HEK293 (cell line): Measurements from ENCODE around the gene SNORC.

Experiments
- CTCF ChIA-PET: fragments of 350-600 bp; formaldehyde crosslinking; extraction: SDS; loops from one replicate; lab custom pipeline; 2021; ENCODE audit warnings: antibody characterized with exemption; lab: Yijun Ruan, JAX
- POLR2A ChIA-PET: fragments of 300-600 bp; formaldehyde crosslinking; extraction: SDS; loops from one replicate; lab custom pipeline; 2020; ENCODE audit warnings: antibody characterized with exemption, inconsistent platforms; lab: Yijun Ruan, JAX
- H3K27ac ChIP-seq: fragments of 200-500 bp; sonication (Bioruptor generic); 2 replicates; pipeline ENCODE4 v1.5.1; 2014; ENCODE audit warnings: low read depth, low read length, control low read depth, inconsistent platforms; ENCODE audit errors: extremely low read depth
- H3K36me3 ChIP-seq, 2 experiments: fragments of 200-500 bp in 1 of 2; sonication (Bioruptor generic) in 1 of 2; 1 replicate in 1 of 2; 2 replicates in 1 of 2; pipeline ENCODE4 v1.5.1; 2014 to 2017; ENCODE audit warnings: inconsistent platforms in 2 of 2, low read length in 2 of 2; ENCODE audit not compliant: control insufficient read depth in 2 of 2, insufficient read depth in 1 of 2
- H3K4me1 ChIP-seq: fragments of 200-500 bp; sonication (Bioruptor generic); 2 replicates; pipeline ENCODE4 v1.5.1; 2014; ENCODE audit warnings: mild to moderate bottlenecking, low read length, inconsistent platforms; ENCODE audit not compliant: control insufficient read depth, insufficient read depth
- H3K4me3 ChIP-seq: 2 replicates; pipeline ENCODE4 v1.5.1; 2011; ENCODE audit warnings: low read depth, mild to moderate bottlenecking, control low read depth, low read length, moderate library complexity
- H3K9me3 ChIP-seq: fragments of 200-500 bp; sonication (Bioruptor generic); 2 replicates; pipeline ENCODE4 v1.5.1; 2014; ENCODE audit warnings: low read depth, low read length, inconsistent platforms; ENCODE audit not compliant: control insufficient read depth, insufficient read depth
- BCL11B ChIP-seq: fragments of 450-650 bp; formaldehyde crosslinking; IDR thresholded peaks from 2 replicates; pipeline ENCODE4 v1.5.1; 2016; ENCODE audit warnings: low read depth, missing biosample characterization, missing genetic modification characterization
- CTCF ChIP-seq: fragments of 450-650 bp; formaldehyde crosslinking; IDR thresholded peaks from 2 replicates; pipeline ENCODE4 v1.5.1; 2016; ENCODE audit warnings: missing biosample characterization, missing genetic modification characterization
- KLF1 ChIP-seq: fragments of 450-650 bp; formaldehyde crosslinking; IDR thresholded peaks from 2 replicates; pipeline ENCODE4 v1.5.1; 2016; ENCODE audit warnings: missing biosample characterization, missing genetic modification characterization
- OVOL3 ChIP-seq: fragments of 450-650 bp; formaldehyde crosslinking; IDR thresholded peaks from 2 replicates; pipeline ENCODE4 v1.5.1; 2016; ENCODE audit warnings: missing biosample characterization, missing genetic modification characterization
- RBAK ChIP-seq: fragments of 450-650 bp; formaldehyde crosslinking; IDR thresholded peaks from 2 replicates; pipeline ENCODE4 v1.5.1; 2016; ENCODE audit warnings: missing biosample characterization, missing genetic modification characterization
- SCRT2 ChIP-seq: fragments of 450-650 bp; formaldehyde crosslinking; IDR thresholded peaks from 2 replicates; pipeline ENCODE4 v1.5.1; 2016; ENCODE audit warnings: missing biosample characterization, missing genetic modification characterization
- TSHZ1 ChIP-seq: fragments of 450-650 bp; formaldehyde crosslinking; IDR thresholded peaks from 2 replicates; pipeline ENCODE4 v1.5.1; 2016; ENCODE audit warnings: missing biosample characterization, missing genetic modification characterization, borderline replicate concordance
- WT1 ChIP-seq: fragments of 450-650 bp; formaldehyde crosslinking; IDR thresholded peaks from 2 replicates; pipeline ENCODE4 v1.5.1; 2016; ENCODE audit warnings: missing biosample characterization, missing genetic modification characterization
- ZBTB26 ChIP-seq: fragments of 450-650 bp; formaldehyde crosslinking; optimal IDR thresholded peaks from 2 replicates; pipeline ENCODE3; 2016; ENCODE audit warnings: missing biosample characterization, mild to moderate bottlenecking, missing genetic modification characterization
- ZFHX2 ChIP-seq: fragments of 450-650 bp; formaldehyde crosslinking; conservative IDR thresholded peaks from 2 replicates; pipeline ENCODE4 v1.5.1; 2016; ENCODE audit warnings: missing biosample characterization, missing genetic modification characterization
- ZNF121 ChIP-seq: fragments of 450-650 bp; formaldehyde crosslinking; IDR thresholded peaks from 2 replicates; pipeline ENCODE4 v1.5.1; 2016; ENCODE audit warnings: missing biosample characterization, missing genetic modification characterization
- ZNF140 ChIP-seq: fragments of 450-650 bp; formaldehyde crosslinking; IDR thresholded peaks from 2 replicates; pipeline ENCODE4 v1.5.1; 2016; ENCODE audit warnings: missing biosample characterization, missing genetic modification characterization
- ZNF174 ChIP-seq: fragments of 450-650 bp; formaldehyde crosslinking; IDR thresholded peaks from 2 replicates; pipeline ENCODE4 v1.5.0; 2017; ENCODE audit warnings: missing biosample characterization, mild to moderate bottlenecking, missing genetic modification characterization
- ZNF211 ChIP-seq: fragments of 450-650 bp; formaldehyde crosslinking; IDR thresholded peaks from 2 replicates; pipeline ENCODE4 v1.5.1; 2016; ENCODE audit warnings: low read depth, missing biosample characterization, missing genetic modification characterization
- ZNF223 ChIP-seq: fragments of 450-650 bp; formaldehyde crosslinking; IDR thresholded peaks from 2 replicates; pipeline ENCODE4 v1.5.1; 2016; ENCODE audit warnings: missing biosample characterization, missing genetic modification characterization
- ZNF433 ChIP-seq: fragments of 450-650 bp; formaldehyde crosslinking; IDR thresholded peaks from 2 replicates; pipeline ENCODE4 v1.5.1; 2016; ENCODE audit warnings: missing biosample characterization, missing genetic modification characterization, low read depth
- ZNF521 ChIP-seq: fragments of 450-650 bp; formaldehyde crosslinking; IDR thresholded peaks from 2 replicates; pipeline ENCODE4 v1.5.1; 2017; ENCODE audit warnings: missing biosample characterization, mild to moderate bottlenecking, missing genetic modification characterization
- ZNF555 ChIP-seq: fragments of 450-650 bp; formaldehyde crosslinking; conservative IDR thresholded peaks from 2 replicates; pipeline ENCODE4 v1.5.1; 2017; ENCODE audit warnings: missing biosample characterization, mild to moderate bottlenecking, missing genetic modification characterization, inconsistent platforms
- ZNF658 ChIP-seq: fragments of 450-650 bp; formaldehyde crosslinking; IDR thresholded peaks from 2 replicates; pipeline ENCODE4; 2016; ENCODE audit warnings: missing biosample characterization, missing genetic modification characterization
- ZNF664 ChIP-seq: fragments of 450-650 bp; formaldehyde crosslinking; IDR thresholded peaks from 2 replicates; pipeline ENCODE4 v1.5.1; 2016; ENCODE audit warnings: missing biosample characterization, missing genetic modification characterization
- ZNF707 ChIP-seq: fragments of 450-650 bp; formaldehyde crosslinking; IDR thresholded peaks from 2 replicates; pipeline ENCODE4 v1.5.1; 2016; ENCODE audit warnings: missing biosample characterization, missing genetic modification characterization
- ZNF777 ChIP-seq: fragments of 450-650 bp; formaldehyde crosslinking; IDR thresholded peaks from 2 replicates; pipeline ENCODE4 v1.5.1; 2017; ENCODE audit warnings: missing biosample characterization, missing genetic modification characterization, borderline replicate concordance
- TF ChIP-seq, protein P1 (sequence below): fragments of 450-650 bp; formaldehyde crosslinking; IDR thresholded peaks from 2 replicates; pipeline ENCODE4 v1.5.1; 2017; ENCODE audit warnings: missing biosample characterization, missing genetic modification characterization
- TF ChIP-seq, protein P2 (sequence below): fragments of 450-650 bp; formaldehyde crosslinking; IDR thresholded peaks from 2 replicates; pipeline ENCODE4 v1.5.1; 2016; ENCODE audit warnings: missing biosample characterization, missing genetic modification characterization

Gene SNORC

DNA sequence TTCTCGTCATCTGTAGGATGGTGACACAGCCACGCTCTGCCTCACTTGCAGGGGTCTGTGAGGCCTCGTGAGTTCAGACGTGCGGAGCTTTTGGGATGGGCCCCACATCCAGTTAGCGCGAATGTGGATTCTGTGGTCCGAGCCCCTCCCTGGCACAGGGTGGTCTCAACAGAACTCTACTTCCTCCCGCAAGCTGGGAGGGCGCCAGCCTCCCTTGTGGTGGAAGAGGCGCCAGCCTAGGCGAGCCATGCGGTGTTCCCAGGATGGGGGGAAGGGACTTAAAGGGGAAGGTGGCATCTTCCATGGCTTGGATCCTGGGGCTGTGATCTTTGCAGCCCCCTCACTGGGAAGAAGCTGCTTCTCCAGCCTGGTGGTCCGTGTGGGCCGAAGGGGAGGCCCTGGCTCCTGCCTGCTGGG, 1.4 kb downstream of the SNORC start:
- H3K4me1 ChIP-seq, result no peaks in the 10 kb centered on the region
- TF ChIP-seq RBAK (tag by site-specific recombination), result no peak
- TF ChIP-seq ZNF707 (tag by site-specific recombination), result no peak
- no peak for TF ChIP-seq ZBTB26 (tag by site-specific recombination)
- no peak for TF ChIP-seq ZNF777 (tag by site-specific recombination)
- no peak for TF ChIP-seq ZNF433 (tag by site-specific recombination)
- no peak for TF ChIP-seq KLF1 (tag by site-specific recombination)
- no peak for TF ChIP-seq CTCF
- no peak for TF ChIP-seq WT1 (tag by site-specific recombination)
- no peak for TF ChIP-seq SCRT2
- TF ChIP-seq, protein P1, sequence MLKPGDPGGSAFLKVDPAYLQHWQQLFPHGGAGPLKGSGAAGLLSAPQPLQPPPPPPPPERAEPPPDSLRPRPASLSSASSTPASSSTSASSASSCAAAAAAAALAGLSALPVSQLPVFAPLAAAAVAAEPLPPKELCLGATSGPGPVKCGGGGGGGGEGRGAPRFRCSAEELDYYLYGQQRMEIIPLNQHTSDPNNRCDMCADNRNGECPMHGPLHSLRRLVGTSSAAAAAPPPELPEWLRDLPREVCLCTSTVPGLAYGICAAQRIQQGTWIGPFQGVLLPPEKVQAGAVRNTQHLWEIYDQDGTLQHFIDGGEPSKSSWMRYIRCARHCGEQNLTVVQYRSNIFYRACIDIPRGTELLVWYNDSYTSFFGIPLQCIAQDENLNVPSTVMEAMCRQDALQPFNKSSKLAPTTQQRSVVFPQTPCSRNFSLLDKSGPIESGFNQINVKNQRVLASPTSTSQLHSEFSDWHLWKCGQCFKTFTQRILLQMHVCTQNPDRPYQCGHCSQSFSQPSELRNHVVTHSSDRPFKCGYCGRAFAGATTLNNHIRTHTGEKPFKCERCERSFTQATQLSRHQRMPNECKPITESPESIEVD (tag by site-specific recombination), result no peak
- H3K27ac ChIP-seq, result no peak overlapping the region
- no peaks in the 10 kb centered on the region; a peak in 1 of 3 replicates for H3K36me3 ChIP-seq
- no peak overlapping the region for H3K4me3 ChIP-seq
- ChIA-PET CTCF (no interaction called here), POLR2A (no interaction called here)
- no peaks in the 10 kb centered on the region for H3K9me3 ChIP-seq

GRCh38 chr2:232871835-232872736, 2.0 kb downstream of the SNORC start:
- CTCF ChIA-PET, result no interaction called here
- Histone ChIP-seq H3K4me3 (no peak overlapping the region), H3K36me3 (no peaks in the 10 kb centered on the region), H3K9me3 (no peaks in the 10 kb centered on the region), H3K27ac (no peak overlapping the region), H3K4me1 (no peaks in the 10 kb centered on the region)
- POLR2A ChIA-PET, result no interaction called here
- TF ChIP-seq, protein P2, sequence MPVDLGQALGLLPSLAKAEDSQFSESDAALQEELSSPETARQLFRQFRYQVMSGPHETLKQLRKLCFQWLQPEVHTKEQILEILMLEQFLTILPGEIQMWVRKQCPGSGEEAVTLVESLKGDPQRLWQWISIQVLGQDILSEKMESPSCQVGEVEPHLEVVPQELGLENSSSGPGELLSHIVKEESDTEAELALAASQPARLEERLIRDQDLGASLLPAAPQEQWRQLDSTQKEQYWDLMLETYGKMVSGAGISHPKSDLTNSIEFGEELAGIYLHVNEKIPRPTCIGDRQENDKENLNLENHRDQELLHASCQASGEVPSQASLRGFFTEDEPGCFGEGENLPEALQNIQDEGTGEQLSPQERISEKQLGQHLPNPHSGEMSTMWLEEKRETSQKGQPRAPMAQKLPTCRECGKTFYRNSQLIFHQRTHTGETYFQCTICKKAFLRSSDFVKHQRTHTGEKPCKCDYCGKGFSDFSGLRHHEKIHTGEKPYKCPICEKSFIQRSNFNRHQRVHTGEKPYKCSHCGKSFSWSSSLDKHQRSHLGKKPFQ (tag by site-specific recombination), result no peak
- TF ChIP-seq ZNF121 (tag by site-specific recombination) (no peak), ZNF174 (no peak), ZFHX2 (no peak), ZNF140 (tag by site-specific recombination) (no peak), WT1 (tag by site-specific recombination) (no peak), ZNF223 (no peak), ZNF555 (tag by site-specific recombination) (no peak), BCL11B (no peak), ZNF664 (tag by site-specific recombination) (no peak), TSHZ1 (no peak), OVOL3 (tag by site-specific recombination) (no peak), ZNF658 (tag by site-specific recombination) (no peak), ZNF521 (no peak), ZNF211 (tag by site-specific recombination) (no peak)
